ENCODE data around the gene PDXDC1. TPM values are rescaled to one million over a fixed set of nuclear protein-coding genes. Genes with fewer than 3 reads are reported as not detected.
A peak's percentile ranks its signal among the peaks of the same experiment; 100 is the strongest.
"Not testable (repeated sequence)": the region's sequence is repeated elsewhere in the genome, so short reads cannot be mapped to it uniquely, and the experiment has no call there.

Gene PDXDC1
- total RNA-seq, 1 experiment from 2014 or later, result 40.4 TPM

- DNase-seq (ENCODE audit: extremely low read depth, low read depth), result no peak
Measured at GRCh38 chr16:15057681-15058417, 83.0 kb downstream of the PDXDC1 start.

DNA sequence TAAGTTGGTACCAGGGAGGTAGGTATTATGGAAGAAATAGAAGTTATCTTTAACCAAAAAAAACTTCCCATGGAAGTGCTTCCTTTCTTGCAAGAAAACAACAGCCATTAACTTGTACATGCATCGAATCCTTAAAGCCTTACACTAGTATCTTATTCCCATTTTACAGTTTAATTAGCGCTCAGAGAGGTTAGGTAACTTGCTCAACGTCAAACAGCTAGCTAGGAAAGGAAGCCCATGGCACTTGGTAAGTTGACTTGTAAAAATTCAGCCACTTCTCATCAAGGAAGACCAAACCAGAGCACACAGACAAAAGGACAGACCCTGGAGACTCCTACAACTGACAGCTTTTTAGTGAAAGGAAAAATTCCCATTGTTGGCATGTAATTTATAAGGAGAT is 84.5 kb downstream of the PDXDC1 start:
- DNase-seq (ENCODE audit: extremely low read depth, low read depth), result no peak

GRCh38 chr16:15062085-15062810 is 87.4 kb downstream of the PDXDC1 start:
- DNase-seq (ENCODE audit: extremely low read depth, low read depth), result not testable (repeated sequence)

DNA sequence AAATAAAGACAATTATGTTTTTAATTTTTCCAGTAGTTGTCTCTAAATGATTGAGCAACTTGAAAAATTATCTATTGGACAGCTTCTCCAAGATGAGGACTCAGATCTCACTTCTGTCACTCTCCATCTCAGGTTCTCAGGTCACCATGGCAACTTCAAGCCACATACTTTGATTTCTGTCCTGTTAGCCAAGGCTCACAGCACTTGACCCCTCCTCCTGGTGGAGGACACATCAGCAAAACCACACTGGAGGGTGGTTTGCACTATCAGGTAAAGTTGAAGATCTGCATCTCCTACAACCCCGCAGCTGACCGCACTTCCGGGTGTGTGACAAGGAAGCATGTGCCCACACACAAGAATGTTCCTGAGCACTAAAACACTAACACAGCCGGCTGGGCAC is 91.1 kb downstream of the PDXDC1 start:
- DNase-seq (ENCODE audit: extremely low read depth, low read depth), result not testable (repeated sequence)

- not testable (repeated sequence) for DNase-seq (ENCODE audit: extremely low read depth, low read depth)
Measured at GRCh38 chr16:15066690-15067089, 91.9 kb downstream of the PDXDC1 start.

DNA sequence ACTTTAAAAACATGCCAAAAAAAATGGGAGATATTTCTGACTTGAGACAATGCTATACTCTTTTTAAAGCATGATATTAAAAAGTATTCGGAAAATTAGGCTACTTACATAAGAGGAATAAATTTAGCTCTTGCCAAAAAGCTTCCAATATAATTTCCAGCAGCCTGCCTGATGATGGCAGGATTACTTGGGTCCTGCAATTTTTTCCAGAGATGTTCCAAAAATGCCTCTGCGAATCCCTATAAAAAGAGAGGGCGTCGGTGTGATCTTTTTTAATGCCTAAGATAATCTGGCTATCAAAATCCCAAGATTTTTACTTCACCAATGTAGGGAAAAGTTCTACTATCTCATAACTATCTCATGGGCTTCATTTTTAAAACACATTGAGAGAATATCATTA is 96.2 kb downstream of the PDXDC1 start:
- not testable (repeated sequence) for DNase-seq (ENCODE audit: extremely low read depth, low read depth)

DNA sequence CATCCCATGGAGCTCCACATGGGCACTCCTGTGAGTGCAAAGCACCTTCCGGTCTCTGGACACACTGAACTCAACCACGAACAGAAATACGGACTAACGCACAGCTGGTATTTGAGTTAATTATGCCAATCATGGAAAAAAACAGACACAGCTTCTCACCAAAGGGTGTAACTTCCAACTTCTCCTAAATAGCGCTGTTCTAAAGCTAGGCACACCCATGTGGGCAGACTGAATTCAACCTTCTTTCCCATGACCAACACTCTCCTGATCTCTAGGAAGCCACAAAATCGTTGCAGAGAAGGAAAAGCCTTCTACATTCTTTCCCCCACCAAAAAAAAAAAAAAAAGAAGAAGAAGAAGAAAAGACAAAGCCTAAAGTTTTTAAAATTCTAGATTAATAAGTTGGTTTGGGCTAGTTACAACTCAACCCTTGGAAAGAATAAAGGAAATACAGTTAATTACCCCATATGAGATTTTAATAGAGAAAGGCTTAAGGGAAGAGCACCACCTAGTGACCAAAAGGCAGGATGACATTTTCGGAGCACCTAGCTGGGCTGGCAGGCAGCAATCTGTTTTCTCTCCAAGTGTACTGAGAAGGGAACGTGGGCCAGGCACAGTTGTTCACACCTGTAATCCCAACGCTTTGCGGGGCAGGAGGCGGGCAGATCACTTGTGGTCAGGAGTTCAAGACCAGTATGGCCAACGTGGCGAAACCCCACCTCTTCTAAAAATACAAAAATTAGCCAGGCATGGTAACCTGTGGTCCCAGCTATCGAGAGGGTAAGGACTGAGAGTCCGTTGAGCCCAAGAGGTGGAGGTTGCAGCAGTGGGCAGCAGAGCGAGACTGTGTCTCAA is 97.3 kb downstream of the PDXDC1 start:
- not testable (repeated sequence) for DNase-seq (ENCODE audit: extremely low read depth, low read depth)

GRCh38 chr16:15073101-15073500 is 98.3 kb downstream of the PDXDC1 start:
- DNase-seq (ENCODE audit: extremely low read depth, low read depth), result no peak

- DNase-seq (ENCODE audit: extremely low read depth, low read depth), result not testable (repeated sequence)
Measured at GRCh38 chr16:15076161-15076560, 101.3 kb downstream of the PDXDC1 start.

DNA sequence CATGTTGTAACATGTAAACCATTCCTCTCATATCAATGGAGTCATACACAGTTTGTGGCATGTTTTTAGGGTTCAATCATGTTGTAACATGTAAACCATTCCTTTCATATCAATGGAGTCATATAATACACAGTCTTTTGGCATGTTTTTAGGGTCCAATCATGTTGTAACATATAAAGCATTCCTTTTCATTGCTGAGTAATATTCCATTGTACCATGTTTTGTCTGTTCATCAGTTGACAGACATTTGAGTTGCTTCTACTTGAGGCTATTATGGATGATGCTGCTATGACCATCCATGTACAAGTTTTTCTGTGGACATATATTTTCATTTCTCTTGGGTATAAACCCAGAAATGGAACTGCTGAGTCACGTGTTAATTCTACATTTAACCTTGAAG is 106.1 kb downstream of the PDXDC1 start:
- not testable (repeated sequence) for DNase-seq (ENCODE audit: extremely low read depth, low read depth)

DNA sequence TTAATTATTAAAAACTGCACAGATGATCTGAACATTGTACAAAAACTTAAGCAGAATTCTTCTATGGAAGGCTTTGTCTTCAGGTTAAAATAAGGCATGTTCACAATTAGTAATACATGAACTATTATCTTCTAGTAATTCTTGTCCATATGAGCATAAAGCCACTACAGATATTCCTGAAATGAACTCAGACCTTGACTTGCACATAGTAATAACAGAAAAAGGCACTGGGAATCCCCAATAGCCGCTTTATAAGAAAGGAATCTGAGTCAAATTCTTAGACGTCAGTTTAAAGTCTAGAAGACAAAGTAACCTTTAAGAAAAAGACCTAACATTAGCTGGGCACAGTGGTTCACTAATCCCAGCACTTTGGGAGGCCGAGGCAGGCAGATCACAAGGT is 108.0 kb downstream of the PDXDC1 start:
- DNase-seq (ENCODE audit: extremely low read depth, low read depth), result not testable (repeated sequence)

- not testable (repeated sequence) for DNase-seq (ENCODE audit: extremely low read depth, low read depth)
Measured at GRCh38 chr16:15090663-15091269, 115.9 kb downstream of the PDXDC1 start.

DNA sequence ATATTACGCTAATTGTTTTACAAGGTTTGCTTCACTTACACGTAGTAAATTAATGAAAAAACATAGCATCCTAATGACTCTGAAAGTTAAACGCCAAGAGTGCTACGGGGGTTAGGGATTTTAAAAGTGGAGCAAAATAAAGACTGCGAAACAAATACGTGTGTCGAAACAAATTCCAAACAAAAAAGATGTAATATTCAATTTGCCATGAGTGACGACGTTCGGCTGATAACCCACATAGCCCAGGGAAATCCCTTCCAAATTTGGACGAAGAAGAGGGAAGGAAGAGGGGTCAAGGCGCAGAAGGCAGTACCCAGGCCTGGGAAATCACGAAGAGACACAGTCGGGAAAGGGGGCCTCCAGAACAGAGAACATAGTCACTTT is 118.7 kb downstream of the PDXDC1 start:
- DNase-seq (ENCODE audit: extremely low read depth, low read depth), result not testable (repeated sequence)

GRCh38 chr16:15093955-15094827 is 119.4 kb downstream of the PDXDC1 start, which contains the start of gene RRN3:
Gene RRN3 (minus strand): TSS chr16:15094272. CDS start chr16:15094233, 39 bp downstream.
- peak; percentile 90 for DNase-seq (ENCODE audit: extremely low read depth, low read depth)

DNA sequence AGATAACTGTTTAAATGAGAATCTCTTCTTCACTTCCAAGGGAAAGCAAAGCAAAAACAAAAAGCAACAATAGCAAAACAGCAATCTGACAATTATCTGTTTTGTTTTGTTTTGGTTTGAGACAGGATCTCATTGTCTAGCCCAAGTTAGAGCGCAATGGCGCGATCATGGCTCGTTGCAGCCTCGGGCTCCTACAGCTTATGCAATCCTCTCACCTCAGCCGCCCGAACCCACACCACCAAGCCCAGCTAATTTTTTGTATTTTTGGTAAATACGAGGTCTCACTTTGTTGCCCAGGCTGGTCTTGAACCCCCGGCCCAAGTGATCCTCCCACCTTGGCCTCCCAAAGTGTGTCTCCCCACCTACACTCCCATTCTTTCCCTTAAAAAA is 121.8 kb downstream of the PDXDC1 start:
- DNase-seq (ENCODE audit: extremely low read depth, low read depth), result not testable (repeated sequence)

DNA sequence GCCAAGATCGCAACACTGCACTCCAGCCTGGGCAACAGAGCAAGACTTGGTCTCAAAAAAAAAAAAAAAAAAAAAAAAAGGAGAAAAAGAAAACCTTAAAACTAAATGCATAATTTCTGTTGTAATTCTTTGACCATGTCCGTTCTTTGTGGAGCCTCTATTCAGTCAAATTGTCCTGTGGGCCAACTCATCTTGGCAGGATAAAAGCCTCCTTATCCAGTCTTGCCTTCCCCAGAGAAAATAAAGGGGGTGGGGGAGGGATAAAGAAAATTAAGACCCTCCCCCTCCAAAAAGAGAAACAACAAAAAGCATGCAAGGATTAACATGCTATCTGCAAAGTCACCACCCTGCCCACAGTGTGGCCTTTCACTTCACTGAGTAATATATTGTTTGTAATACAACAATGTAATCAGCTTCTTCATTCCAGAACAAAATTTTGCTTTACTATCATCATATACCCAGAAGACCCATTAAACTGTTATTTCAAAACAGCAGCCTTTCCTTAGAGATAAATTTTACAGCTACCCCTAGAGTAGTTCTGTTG is 124.6 kb downstream of the PDXDC1 start:
- not testable (repeated sequence) for DNase-seq (ENCODE audit: extremely low read depth, low read depth)

DNA sequence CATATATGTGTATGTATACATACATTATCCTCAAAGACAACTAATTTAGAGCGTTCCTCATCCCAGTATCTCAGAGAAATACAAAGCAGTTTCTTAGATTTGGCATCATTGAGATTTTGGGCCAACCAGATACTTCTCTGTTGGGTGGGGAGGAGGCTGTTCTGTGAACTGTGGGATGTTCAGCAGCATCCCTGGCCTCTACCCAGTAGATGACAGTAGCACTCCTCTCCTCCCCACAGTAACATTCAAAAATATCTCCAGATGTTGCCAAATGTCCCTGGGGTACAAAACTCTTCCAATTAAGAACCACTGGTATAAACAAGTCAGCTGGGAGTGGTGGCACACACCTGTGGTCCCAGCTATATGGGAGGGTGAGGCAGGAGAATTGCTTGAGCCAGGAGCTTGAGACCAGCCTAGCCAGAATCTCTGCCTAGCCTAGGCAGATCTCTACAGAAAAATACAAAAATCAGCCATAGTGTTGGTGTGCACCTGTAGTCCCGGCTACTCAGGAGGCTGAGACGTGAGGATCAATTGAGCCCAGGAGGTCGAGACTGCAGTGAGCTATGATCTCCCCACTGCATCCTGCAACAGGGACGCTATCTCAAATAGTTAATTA is 125.7 kb downstream of the PDXDC1 start:
- DNase-seq (ENCODE audit: extremely low read depth, low read depth), result not testable (repeated sequence)

GRCh38 chr16:15127641-15128425 is 153.0 kb downstream of the PDXDC1 start:
- DNase-seq (ENCODE audit: extremely low read depth, low read depth), result not testable (repeated sequence)

Data from NCI-H460 (cell line).